Adipose tissue (tissue), 3 donors: Measurements from ENCODE around the gene PGD. TPM values are rescaled to one million over a fixed set of nuclear protein-coding genes. Genes with fewer than 3 reads are reported as not detected.
"Not testable (repeated sequence)": the region's sequence is repeated elsewhere in the genome, so short reads cannot be mapped to it uniquely, and the experiment has no call there.

Experiments
- H3K27ac ChIP-seq: one replicate; pipeline ENCODE4 v1.5.1; 2013; ENCODE audit warnings: low read depth, low read length
- WGBS, 3 donors: extraction: QIAGEN DNeasy Blood & Tissue Kit; methylation state at CpG; one replicate each; pipeline ENCODE4 v1.1.7; 2013; 5-methylcytosine and 5-hydroxymethylcytosine counted together
- polyA plus RNA-seq, 3 donors: library from polyadenylated mRNA; stranded (reverse); fragments of 200-250 nt; gene quantifications; one replicate each; pipeline ENCODE4 v1.2.3, GENCODE V29; 2013
- donor health status: healthy with polysubstance abuse.
- donor health status: Bipolar disorder and iron deficiency.
- donor health status: healthy.

Gene PGD
- polyA plus RNA-seq, 3 donors = 54.1 to 306 (median 120) TPM

- 74 to 88% (median 79%) methylated on average over 7 of the region's 7 CpGs for WGBS, 3 donors
- H3K27ac ChIP-seq = no peak overlapping the region
Measured at GRCh38 chr1:10456661-10457060, 57.8 kb downstream of the PGD start.

DNA sequence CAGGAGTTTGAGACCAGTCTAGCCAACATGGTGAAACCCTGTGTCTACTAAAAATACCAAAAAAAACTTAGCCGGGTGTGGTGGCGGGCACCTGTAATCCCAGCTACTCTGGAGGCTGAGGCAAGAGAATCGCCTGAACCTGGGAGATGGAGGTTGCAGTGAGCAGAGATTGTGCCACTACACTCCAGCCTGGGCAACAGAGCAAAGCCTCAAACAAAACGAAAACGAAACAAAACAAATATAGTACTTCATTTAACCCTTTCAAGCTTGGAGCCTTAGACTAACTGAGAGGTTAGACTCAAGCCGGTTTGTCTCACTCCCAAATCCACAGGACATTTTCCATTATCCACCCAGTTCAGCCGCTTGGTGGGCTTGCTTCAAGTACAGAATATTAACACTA is 58.6 kb downstream of the PGD start:
- not testable (repeated sequence) for H3K27ac ChIP-seq
- 68 to 71% (median 71%) methylated on average over 7 of the region's 7 CpGs for WGBS, 3 donors

DNA sequence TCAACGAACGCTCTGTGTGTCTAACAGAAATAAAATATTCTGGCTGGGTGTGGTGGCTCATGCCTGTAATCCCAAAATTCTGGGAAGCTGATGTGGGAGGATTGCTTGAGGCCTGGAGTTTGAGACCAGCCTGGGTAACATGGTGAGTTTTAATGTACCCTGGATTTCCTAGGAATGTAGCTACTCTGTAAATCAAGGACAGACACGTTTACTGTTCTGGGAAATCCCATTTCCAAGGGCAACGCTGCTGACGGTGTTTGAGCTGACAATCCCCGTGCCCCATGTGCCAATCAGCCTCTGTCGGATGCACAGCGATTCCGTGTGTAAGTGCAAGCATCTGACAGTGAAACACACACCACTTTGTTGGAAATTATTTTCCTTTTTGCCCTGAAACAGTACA is 59.0 kb downstream of the PGD start:
- no peak overlapping the region for H3K27ac ChIP-seq
- WGBS, 3 donors = 70 to 73% (median 72%) methylated on average over 9 of the region's 9 CpGs

- H3K27ac ChIP-seq = no peak overlapping the region
- WGBS, 3 donors = 39 to 54% (median 40%) methylated on average over 3 of the region's 3 CpGs
Measured at GRCh38 chr1:10459184-10459583, 60.3 kb downstream of the PGD start.

- 96 to 99% (median 96%) methylated on average over 2 of the region's 2 CpGs for WGBS, 3 donors
Measured at GRCh38 chr1:10467078-10467477, 68.2 kb downstream of the PGD start.

DNA sequence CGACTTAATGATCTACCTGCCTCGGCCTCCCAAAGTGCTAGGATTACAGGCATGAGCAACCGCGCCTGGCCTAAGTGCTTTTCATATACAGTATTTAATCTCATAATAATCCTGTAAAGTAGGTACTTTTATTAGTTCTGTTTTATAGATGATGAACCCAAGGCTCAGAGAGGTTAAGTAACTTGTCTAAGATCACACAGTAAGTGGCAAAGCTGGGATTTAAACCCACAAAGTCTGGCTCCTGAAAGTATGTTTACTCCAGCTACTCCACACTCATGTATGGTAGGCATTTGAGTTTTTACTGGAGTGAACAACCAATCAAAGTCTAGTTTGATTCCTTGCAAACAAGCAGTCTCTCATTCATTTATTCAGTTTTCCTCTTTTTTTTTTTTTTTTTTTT is 71.2 kb downstream of the PGD start:
- no peak overlapping the region for H3K27ac ChIP-seq
- whole genome bisulfite sequencing, 3 donors = 92 to 97% (median 95%) methylated on average over 4 of the region's 4 CpGs

More at GRCh38 chr1:10467078-10467477, 68.2 kb downstream of the PGD start:
- no peak overlapping the region for H3K27ac ChIP-seq

Other genes starting within 250 kb of the PGD start
- gene KIF1B, start 188.5 kb upstream of the PGD start, polyA plus RNA-seq = 10 to 100 TPM in 1 of 3 donors, 1 to 10 TPM in 2; 9.1 to 10.5 (median 9.2) TPM
- gene CENPS, start 31.4 kb downstream of the PGD start, polyA plus RNA-seq = 10 to 100 TPM in 1 of 3 donors, 1 to 10 TPM in 2; 7.6 to 14.1 (median 9.7) TPM
- gene CORT, start 51.0 kb downstream of the PGD start, polyA plus RNA-seq = under 1 TPM in 2 of 3 donors, not detected in 1; 0.14 to 0.34 TPM
- gene DFFA, start 73.5 kb downstream of the PGD start, polyA plus RNA-seq = 10 to 100 TPM; 10.8 to 17.4 (median 16.0) TPM
- 10 to 100 TPM in 2 of 3 donors, 1 to 10 TPM in 1; 9.2 to 26.6 (median 10.8) TPM for gene PEX14, start 75.9 kb downstream of the PGD start, polyA plus RNA-seq